Adrenal gland (tissue), 12 donors: Measurements from ENCODE around the gene MRPS11. TPM values are rescaled to one million over a fixed set of nuclear protein-coding genes. Genes with fewer than 3 reads are reported as not detected.
"Not testable (repeated sequence)": the region's sequence is repeated elsewhere in the genome, so short reads cannot be mapped to it uniquely, and the experiment has no call there.

Source experiments
- DNase-seq, 7 donors: peaks; one replicate each; pipeline ENCODE4 v3.0.0-alpha.2; 2019 to 2020
- H3K27ac ChIP-seq, 5 donors: fragments of 200-600 bp; sonication (generic) in 4 of 5; 1 replicate in 3 of 5; 2 replicates in 2 of 5; pipeline versions ENCODE4 v1.5.1 to v1.8.0; 2016 to 2020; ENCODE audit warnings: mild to moderate bottlenecking in 1 of 5
- H3K27me3 ChIP-seq: fragments of 200-600 bp; 2 replicates; pipeline ENCODE4 v1.8.0; 2021
- H3K36me3 ChIP-seq, 2 donors: fragments of 200-600 bp; replicated peaks in 1 of 2; 1 replicate in 1 of 2; 2 replicates in 1 of 2; pipeline versions ENCODE4 v1.5.1 to v1.8.0; 2018 to 2022
- H3K4me1 ChIP-seq, 2 donors: fragments of 200-600 bp; replicated peaks in 1 of 2; 1 replicate in 1 of 2; 2 replicates in 1 of 2; pipeline versions ENCODE4 v1.5.1 to v1.8.0; 2018 to 2021
- H3K4me3 ChIP-seq, 4 donors: fragments of 200-600 bp; sonication (generic) in 3 of 4; one replicate each; pipeline ENCODE4 v1.5.1; 2016 to 2018
- H3K9me3 ChIP-seq, 3 donors: fragments of 200-600 bp; sonication (generic) in 1 of 3; replicated peaks in 1 of 3; 1 replicate in 2 of 3; 2 replicates in 1 of 3; pipeline versions ENCODE4 v1.5.1 to v1.8.0; 2016 to 2021
- POLR2A ChIP-seq, 2 donors: fragments of 450-650 bp; IDR thresholded peaks; one replicate each; pipeline ENCODE4 v1.6.1; 2017; ENCODE audit warnings: antibody characterized with exemption in 2 of 2, mild to moderate bottlenecking in 2 of 2, moderate library complexity in 1 of 2
- WGBS, 4 donors: extraction: QIAGEN DNeasy Blood & Tissue Kit in 2 of 4; methylation state at CpG; one replicate each; pipeline versions ENCODE4 v1.1.5 to v1.1.7; 2013 to 2017; 5-methylcytosine and 5-hydroxymethylcytosine counted together
- intact Hi-C, 2 donors: fragments of 100-400 bp; cut with DNase I; formaldehyde crosslinking; loops; one replicate each; pipeline versions ENCODE4 v1.14.1 to v1.15.0; 2022 to 2023
- polyA plus RNA-seq, 3 donors: library from polyadenylated mRNA; stranded (reverse); fragments of 200-250 nt in 2 of 3; fragments of 350-450 nt in 1 of 3; fragmentation: Illumina TruSeq in 1 of 3; extraction: RNeasy Lipid Tissue Mini Kit (QIAGEN cat#74804) in 1 of 3; gene quantifications; one replicate each; pipeline ENCODE4 v1.2.3, GENCODE V29; 2013 to 2014
- total RNA-seq, 9 donors: library from RNA; depleted of rRNA in 4 of 9; stranded (reverse); fragments of >200 nt in 4 of 9; fragments of 120-200 nt in 1 of 9; fragmentation: NEBNext Ultra II Directional in 1 of 9; extraction: Animal tissue kit (Norgen Biotek cat#: 25700) in 1 of 9; gene quantifications; one replicate each; pipeline versions ENCODE4 v1.1.0 to v1.2.4, GENCODE V29; 2013 to 2023
- TF ChIP-seq, protein P1 (sequence below), 6 experiments: fragments of 450-650 bp in 4 of 6; fragments of 200-600 bp in 2 of 6; sonication (generic) in 1 of 6; IDR thresholded peaks; 1 replicate in 5 of 6; 2 replicates in 1 of 6; pipeline versions ENCODE4 v1.5.1 to v1.8.0; 2016 to 2021; ENCODE audit warnings: antibody characterized with exemption in 6 of 6, mild to moderate bottlenecking in 2 of 6, moderate library complexity in 1 of 6
- donor health status: healthy with polysubstance abuse.
- donor health status: Bipolar disorder and iron deficiency.
- donor health status: DM: yes; HTN: yes; CAD: no.
- donor health status: DM: no; HTN: no; CAD: no.
- donor health status: DM: no; HTN: no; CAD: no.
- donor health status: DM: yes; HTN: yes; CAD: no.

MRPS11 gene
- total and polyA plus RNA-seq, 12 donors: 41.3 to 194 (median 59.6) TPM

DNA sequence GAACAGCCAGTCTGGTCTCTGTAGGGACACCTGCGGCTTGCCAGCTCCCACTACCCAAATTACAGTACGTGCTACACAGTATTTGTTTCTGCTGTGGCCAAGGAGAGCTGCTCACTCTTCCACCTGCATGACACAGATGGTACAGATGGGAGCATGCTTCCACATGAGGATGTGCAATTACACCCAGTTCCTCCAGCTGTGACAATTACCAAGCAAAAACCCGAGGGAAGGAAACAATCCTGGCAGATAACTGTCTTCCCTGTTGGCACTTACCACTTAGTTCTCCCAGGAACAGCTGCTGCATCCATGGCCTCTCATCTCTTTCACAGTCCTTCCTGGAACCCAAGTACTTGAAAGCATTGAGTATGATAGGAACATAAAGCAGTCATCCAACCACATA is 44.6 kb downstream of the MRPS11 start:
- Histone ChIP-seq H3K36me3 (peaks cover 0 to 25% of the 10 kb centered on the region in 2 donors), H3K4me3 (no peak overlapping the region), H3K9me3 (no peaks in the 10 kb centered on the region), H3K27ac (no peak overlapping the region), H3K27me3 (no peaks in the 10 kb centered on the region), H3K4me1 (peaks cover 0 to 7% of the 10 kb centered on the region in 2 donors)
- no peak for TF ChIP-seq POLR2A (IDR thresholded peaks at IDR 0.05)
- TF ChIP-seq, protein P1, sequence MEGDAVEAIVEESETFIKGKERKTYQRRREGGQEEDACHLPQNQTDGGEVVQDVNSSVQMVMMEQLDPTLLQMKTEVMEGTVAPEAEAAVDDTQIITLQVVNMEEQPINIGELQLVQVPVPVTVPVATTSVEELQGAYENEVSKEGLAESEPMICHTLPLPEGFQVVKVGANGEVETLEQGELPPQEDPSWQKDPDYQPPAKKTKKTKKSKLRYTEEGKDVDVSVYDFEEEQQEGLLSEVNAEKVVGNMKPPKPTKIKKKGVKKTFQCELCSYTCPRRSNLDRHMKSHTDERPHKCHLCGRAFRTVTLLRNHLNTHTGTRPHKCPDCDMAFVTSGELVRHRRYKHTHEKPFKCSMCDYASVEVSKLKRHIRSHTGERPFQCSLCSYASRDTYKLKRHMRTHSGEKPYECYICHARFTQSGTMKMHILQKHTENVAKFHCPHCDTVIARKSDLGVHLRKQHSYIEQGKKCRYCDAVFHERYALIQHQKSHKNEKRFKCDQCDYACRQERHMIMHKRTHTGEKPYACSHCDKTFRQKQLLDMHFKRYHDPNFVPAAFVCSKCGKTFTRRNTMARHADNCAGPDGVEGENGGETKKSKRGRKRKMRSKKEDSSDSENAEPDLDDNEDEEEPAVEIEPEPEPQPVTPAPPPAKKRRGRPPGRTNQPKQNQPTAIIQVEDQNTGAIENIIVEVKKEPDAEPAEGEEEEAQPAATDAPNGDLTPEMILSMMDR (IDR thresholded peaks at IDR 0.05): no peak
- WGBS, 4 donors: 89 to 92% (median 91%) methylated on average over 3 of the region's 3 CpGs
- intact Hi-C loops: no loop called here
- DNase-seq: no peak

GRCh38 chr15:88512601-88513000 is 45.1 kb downstream of the MRPS11 start:
- 74 to 91% (median 87%) methylated on average over 5 of the region's 5 CpGs for WGBS, 4 donors
- intact Hi-C loops: no loop called here

GRCh38 chr15:88513195-88513594 is 45.7 kb downstream of the MRPS11 start:
- TF ChIP-seq, protein P1 (IDR thresholded peaks at IDR 0.05): no peak
- no peak for TF ChIP-seq POLR2A (IDR thresholded peaks at IDR 0.05)
- intact Hi-C loops: no loop called here
- H3K27ac ChIP-seq: peak overlapping the region in 2 of 5 donors; percentile 26 to 62
- peak in 6 of 7 donors; percentile 35 to 63 (median 55) for DNase-seq
- no peak overlapping the region for H3K4me3 ChIP-seq
- no peaks in the 10 kb centered on the region for H3K9me3 ChIP-seq
- H3K4me1 ChIP-seq: peaks cover 0 to 7% of the 10 kb centered on the region in 2 donors
- 46 to 58% (median 53%) methylated on average over 5 of the region's 5 CpGs for WGBS, 4 donors
- peaks cover 0 to 23% of the 10 kb centered on the region in 2 donors for H3K36me3 ChIP-seq
- H3K27me3 ChIP-seq: no peaks in the 10 kb centered on the region

More at GRCh38 chr15:88512601-88513000, 45.1 kb downstream of the MRPS11 start:
- peaks cover 0 to 25% of the 10 kb centered on the region in 2 donors for H3K36me3 ChIP-seq
- TF ChIP-seq, protein P1 (IDR thresholded peaks at IDR 0.05): no peak
- TF ChIP-seq POLR2A (IDR thresholded peaks at IDR 0.05): no peak
- no peaks in the 10 kb centered on the region for H3K27me3 ChIP-seq
- peaks cover 0 to 7% of the 10 kb centered on the region in 2 donors for H3K4me1 ChIP-seq
- H3K4me3 ChIP-seq: no peak overlapping the region
- no peaks in the 10 kb centered on the region for H3K9me3 ChIP-seq
- no peak for DNase-seq
- peak overlapping the region in 2 of 5 donors; percentile 26 to 62 for H3K27ac ChIP-seq

DNA sequence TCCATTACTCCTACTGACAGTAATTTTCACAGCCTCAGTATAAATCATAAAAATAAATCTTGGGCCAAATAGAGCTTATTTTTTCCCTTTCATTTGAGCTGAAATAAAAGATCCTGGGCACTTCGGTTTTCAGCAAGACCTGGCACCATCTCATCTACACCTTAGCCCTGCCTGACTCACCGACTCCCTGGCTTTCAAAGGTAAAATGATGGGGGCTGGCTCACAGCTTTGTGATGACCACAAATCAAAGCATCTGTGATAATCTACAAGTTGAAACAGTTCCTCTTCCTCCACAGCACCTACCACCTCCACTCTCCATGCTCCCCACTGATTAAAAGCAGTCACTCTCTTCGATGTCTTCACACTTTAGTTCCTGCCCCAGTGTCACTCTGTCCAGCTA is 51.4 kb downstream of the MRPS11 start:
- H3K4me1 ChIP-seq: no peaks in the 10 kb centered on the region
- no peak for TF ChIP-seq POLR2A (IDR thresholded peaks at IDR 0.05)
- TF ChIP-seq, protein P1 (IDR thresholded peaks at IDR 0.05): no peak
- no peaks in the 10 kb centered on the region for H3K9me3 ChIP-seq
- 78 to 85% (median 81%) methylated on average over 3 of the region's 3 CpGs for WGBS, 4 donors
- no peaks in the 10 kb centered on the region for H3K36me3 ChIP-seq
- H3K27ac ChIP-seq: no peak overlapping the region
- H3K27me3 ChIP-seq: no peaks in the 10 kb centered on the region
- DNase-seq: no peak
- no peak overlapping the region for H3K4me3 ChIP-seq
- intact Hi-C loops: no loop called here

DNA sequence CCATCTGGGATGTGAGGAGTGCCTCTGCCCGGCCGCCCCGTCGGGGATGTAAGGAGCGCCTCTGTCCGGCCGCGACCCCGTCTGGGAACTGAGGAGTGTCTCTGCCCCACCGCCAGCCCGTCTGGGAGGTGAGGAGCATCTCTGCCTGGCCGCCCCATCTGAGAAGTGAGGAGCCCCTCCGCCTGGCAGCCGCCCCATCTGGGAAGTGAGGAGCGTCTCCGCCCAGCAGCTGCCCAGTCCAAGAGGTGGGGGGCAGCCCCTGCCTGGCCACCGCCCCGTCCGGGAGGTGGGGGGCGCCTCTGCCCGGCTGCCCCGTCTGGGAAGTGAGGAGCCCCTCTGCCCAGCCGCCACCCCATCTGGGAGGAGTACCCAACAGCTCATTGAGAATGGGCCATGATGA is 56.6 kb downstream of the MRPS11 start:
- H3K36me3 ChIP-seq, intact Hi-C loops, H3K4me3 ChIP-seq, H3K27me3 ChIP-seq, H3K4me1 ChIP-seq, DNase-seq, H3K27ac ChIP-seq, H3K9me3 ChIP-seq: not testable (repeated sequence)
- 90 to 100% (median 95%) methylated on average over 2 to 23 of the region's 23 CpGs for WGBS, 4 donors
